MM.1S (cell line): ENCODE data around the gene ROCK2.

ENCODE experiments used
- DNase-seq: peaks from one replicate; pipeline ENCODE4 v3.0.0-alpha.2; 2015
- H2AFZ ChIP-seq: fragments of 300-600 bp; sonication (generic); 2 replicates; pipeline ENCODE4 v1.6.0; 2016; ENCODE audit warnings: antibody characterized with exemption, low read length
- H3F3A ChIP-seq: fragments of 300-600 bp; sonication (generic); 2 replicates; pipeline ENCODE4 v1.6.1; 2016; ENCODE audit warnings: mild to moderate bottlenecking, antibody characterized with exemption, low read length, moderate library complexity, mixed read lengths; ENCODE audit not compliant: insufficient read depth
- H3K27ac ChIP-seq: fragments of 300-600 bp; sonication (generic); 2 replicates; pipeline ENCODE4 v1.5.1; 2016; ENCODE audit warnings: mild to moderate bottlenecking, low read length
- H3K27me3 ChIP-seq: fragments of 300-600 bp; sonication (generic); replicated peaks from 2 replicates; pipeline ENCODE4 v1.6.0; 2016; ENCODE audit warnings: low read length; ENCODE audit not compliant: insufficient read depth
- H3K36me3 ChIP-seq: fragments of 300-600 bp; sonication (generic); replicated peaks from 2 replicates; pipeline ENCODE4 v1.6.1; 2016; ENCODE audit warnings: mild to moderate bottlenecking, low read length, mixed read lengths; ENCODE audit not compliant: insufficient read depth
- H3K4me1 ChIP-seq: fragments of 300-600 bp; sonication (generic); 2 replicates; pipeline ENCODE4 v1.6.1; 2016; ENCODE audit warnings: low read length, mixed read lengths
- H3K4me2 ChIP-seq: fragments of 300-600 bp; sonication (generic); 2 replicates; pipeline ENCODE4 v1.6.0; 2016; ENCODE audit warnings: low read depth, low read length
- H3K4me3 ChIP-seq: fragments of 300-600 bp; sonication (generic); 2 replicates; pipeline ENCODE4 v1.5.1; 2016; ENCODE audit warnings: low read length, mixed read lengths
- H3K79me2 ChIP-seq: fragments of 300-600 bp; sonication (generic); 2 replicates; pipeline ENCODE4 v1.6.1; 2016; ENCODE audit warnings: mixed run types, low read length, mixed read lengths
- H3K9ac ChIP-seq: fragments of 300-600 bp; sonication (generic); 2 replicates; pipeline ENCODE4 v1.6.1; 2016; ENCODE audit warnings: low read length, mixed read lengths
- H3K9me2 ChIP-seq: fragments of 300-600 bp; sonication (generic); replicated peaks from 2 replicates; pipeline ENCODE4 v1.6.1; 2016; ENCODE audit warnings: mild to moderate bottlenecking, low read length, mixed read lengths; ENCODE audit not compliant: insufficient read depth
- H3K9me3 ChIP-seq: fragments of 300-600 bp; sonication (generic); replicated peaks from 2 replicates; pipeline ENCODE4 v1.6.1; 2016; ENCODE audit warnings: mild to moderate bottlenecking, low read length, mixed read lengths; ENCODE audit not compliant: insufficient read depth
- H4K20me1 ChIP-seq: fragments of 300-600 bp; sonication (generic); 2 replicates; pipeline ENCODE4 v1.6.1; 2016; ENCODE audit warnings: mild to moderate bottlenecking, low read length, moderate library complexity, mixed read lengths; ENCODE audit not compliant: insufficient read depth
- EZH2 ChIP-seq: fragments of 300-600 bp; sonication (generic); optimal IDR thresholded peaks from 2 replicates; pipeline ENCODE3; 2017; ENCODE audit warnings: low read depth, mild to moderate bottlenecking, antibody characterized with exemption, low read length, mixed read lengths
- EZH2phosphoT487 ChIP-seq: fragments of 300-600 bp; sonication (generic); IDR thresholded peaks from 2 replicates; pipeline ENCODE4 v1.6.1; 2018; ENCODE audit warnings: antibody characterized with exemption, low read length
- TF ChIP-seq, protein P1 (sequence below): fragments of 300-600 bp; sonication (generic); IDR thresholded peaks from 2 replicates; pipeline ENCODE4 v1.5.1; 2016; ENCODE audit warnings: antibody characterized with exemption, low read length, mixed read lengths

ROCK2 gene

DNA sequence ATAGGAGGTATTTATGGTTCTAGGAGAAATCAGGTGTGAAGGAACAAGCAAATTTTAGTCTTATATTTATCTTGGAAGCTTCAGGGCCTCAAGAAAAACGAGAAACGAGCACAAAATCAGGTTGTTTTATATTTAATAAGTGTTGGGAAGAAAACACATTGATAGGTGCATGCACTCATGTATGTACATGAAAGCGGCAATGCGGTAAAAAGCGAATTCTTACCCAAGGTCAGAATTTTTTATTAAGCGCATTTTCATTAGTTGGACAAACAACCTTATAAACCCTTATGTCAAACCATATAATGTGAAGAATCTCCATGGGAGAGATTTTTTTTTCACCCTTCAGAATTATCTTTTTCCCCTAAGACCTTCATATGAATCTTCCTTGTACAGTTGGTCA lies 163.8 kb downstream of the ROCK2 start:
- no peaks in the 10 kb centered on the region for H3K9me3 ChIP-seq
- no peak overlapping the region; the same call in 1 of the 2 replicates for H3K4me3 ChIP-seq
- H3K36me3 ChIP-seq = no peaks in the 10 kb centered on the region
- H4K20me1 ChIP-seq = no peaks in the 10 kb centered on the region
- TF ChIP-seq, protein P1, sequence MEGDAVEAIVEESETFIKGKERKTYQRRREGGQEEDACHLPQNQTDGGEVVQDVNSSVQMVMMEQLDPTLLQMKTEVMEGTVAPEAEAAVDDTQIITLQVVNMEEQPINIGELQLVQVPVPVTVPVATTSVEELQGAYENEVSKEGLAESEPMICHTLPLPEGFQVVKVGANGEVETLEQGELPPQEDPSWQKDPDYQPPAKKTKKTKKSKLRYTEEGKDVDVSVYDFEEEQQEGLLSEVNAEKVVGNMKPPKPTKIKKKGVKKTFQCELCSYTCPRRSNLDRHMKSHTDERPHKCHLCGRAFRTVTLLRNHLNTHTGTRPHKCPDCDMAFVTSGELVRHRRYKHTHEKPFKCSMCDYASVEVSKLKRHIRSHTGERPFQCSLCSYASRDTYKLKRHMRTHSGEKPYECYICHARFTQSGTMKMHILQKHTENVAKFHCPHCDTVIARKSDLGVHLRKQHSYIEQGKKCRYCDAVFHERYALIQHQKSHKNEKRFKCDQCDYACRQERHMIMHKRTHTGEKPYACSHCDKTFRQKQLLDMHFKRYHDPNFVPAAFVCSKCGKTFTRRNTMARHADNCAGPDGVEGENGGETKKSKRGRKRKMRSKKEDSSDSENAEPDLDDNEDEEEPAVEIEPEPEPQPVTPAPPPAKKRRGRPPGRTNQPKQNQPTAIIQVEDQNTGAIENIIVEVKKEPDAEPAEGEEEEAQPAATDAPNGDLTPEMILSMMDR = no peak
- no peak for TF ChIP-seq EZH2
- TF ChIP-seq EZH2phosphoT487 = no peak
- H3K9me2 ChIP-seq = no peaks in the 10 kb centered on the region
- H3K27ac ChIP-seq = no peak overlapping the region
- H3K9ac ChIP-seq = no peak overlapping the region
- no peak overlapping the region for H3K4me2 ChIP-seq
- H3K27me3 ChIP-seq = no peaks in the 10 kb centered on the region
- peaks cover 16% of the 10 kb centered on the region for H3K4me1 ChIP-seq
- DNase-seq = no peak
- no peaks in the 10 kb centered on the region for H3F3A ChIP-seq
- no peaks in the 10 kb centered on the region for H3K79me2 ChIP-seq
- no peak overlapping the region for H2AFZ ChIP-seq

DNA sequence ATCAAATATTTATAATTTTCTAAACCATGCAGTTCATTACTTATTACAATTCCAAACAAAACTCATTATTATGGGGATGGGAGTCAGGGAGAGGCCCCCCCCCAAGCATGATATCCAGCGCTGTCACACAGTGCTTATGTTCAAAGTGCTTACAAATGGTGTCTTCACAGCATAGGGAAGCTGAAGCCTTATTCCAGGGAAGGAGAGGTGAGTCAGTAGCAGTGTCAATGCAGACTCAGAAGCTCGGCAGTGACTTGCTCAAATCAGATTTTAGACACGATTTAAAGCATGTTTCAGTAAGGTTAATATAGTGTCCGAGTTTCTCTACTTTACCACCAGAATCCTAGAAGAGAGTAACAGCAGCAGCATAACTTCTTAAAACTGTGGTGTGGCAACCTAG lies 164.5 kb downstream of the ROCK2 start:
- H3K4me1 ChIP-seq = peaks cover 19% of the 10 kb centered on the region
- no peaks in the 10 kb centered on the region for H3K79me2 ChIP-seq
- H3K4me2 ChIP-seq = no peak overlapping the region
- no peaks in the 10 kb centered on the region for H3K36me3 ChIP-seq
- no peak overlapping the region for H2AFZ ChIP-seq
- no peaks in the 10 kb centered on the region for H3F3A ChIP-seq
- no peaks in the 10 kb centered on the region for H3K9me3 ChIP-seq
- no peaks in the 10 kb centered on the region for H3K27me3 ChIP-seq
- no peaks in the 10 kb centered on the region for H4K20me1 ChIP-seq
- TF ChIP-seq EZH2phosphoT487 (no peak), EZH2 (no peak)
- TF ChIP-seq, protein P1 = no peak
- H3K9me2 ChIP-seq = no peaks in the 10 kb centered on the region
- no peak overlapping the region for H3K27ac ChIP-seq
- no peak for DNase-seq
- no peak overlapping the region for H3K4me3 ChIP-seq
- no peak overlapping the region for H3K9ac ChIP-seq

DNA sequence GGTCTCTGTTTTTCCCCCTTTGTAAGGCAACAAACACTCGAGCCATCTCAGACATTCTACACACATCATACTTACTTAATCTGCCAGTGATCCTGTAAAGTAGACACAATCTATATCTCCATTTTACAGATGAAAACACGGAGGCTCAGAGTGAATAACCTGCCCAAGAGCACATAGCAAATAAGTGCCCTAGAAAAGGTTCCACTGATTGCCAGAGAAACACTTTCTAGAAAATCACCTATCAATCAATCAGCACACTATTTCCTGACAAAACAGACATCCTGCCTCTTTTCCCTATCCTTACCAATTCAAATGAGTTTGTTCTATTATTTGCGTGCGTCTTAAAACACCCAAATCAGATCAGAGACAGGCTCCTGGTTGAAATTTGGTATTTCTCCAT lies 165.2 kb downstream of the ROCK2 start:
- Histone ChIP-seq H3K9ac (no peak overlapping the region), H3K27ac (no peak overlapping the region), H4K20me1 (no peaks in the 10 kb centered on the region), H3K9me2 (no peaks in the 10 kb centered on the region), H3K4me1 (peaks cover 19% of the 10 kb centered on the region), H3K4me2 (no peak overlapping the region), H3K27me3 (no peaks in the 10 kb centered on the region), H3K9me3 (no peaks in the 10 kb centered on the region), H3K36me3 (no peaks in the 10 kb centered on the region), H3K4me3 (no peak overlapping the region), H3K79me2 (no peaks in the 10 kb centered on the region), H3F3A (no peaks in the 10 kb centered on the region), H2AFZ (no peak overlapping the region)
- DNase-seq = no peak
- TF ChIP-seq, protein P1 = no peak
